A549 treated with Hydrocortisone at 1 μM for 4 hours (cell line): ENCODE results near the gene TOMM7. TPM values are rescaled to one million over a fixed set of nuclear protein-coding genes. Genes with fewer than 3 reads are reported as not detected.

ENCODE experiments used
- total RNA-seq: library from RNA; stranded (reverse); fragments of 200-300 nt; extraction: Qiagen RNA extraction; gene quantifications from 5 replicates; pipeline ENCODE4 v1.2.3, GENCODE V29; 2022

Gene TOMM7
- total RNA-seq: 439 to 977 TPM (median 470 TPM) in 5 replicates

DNA sequence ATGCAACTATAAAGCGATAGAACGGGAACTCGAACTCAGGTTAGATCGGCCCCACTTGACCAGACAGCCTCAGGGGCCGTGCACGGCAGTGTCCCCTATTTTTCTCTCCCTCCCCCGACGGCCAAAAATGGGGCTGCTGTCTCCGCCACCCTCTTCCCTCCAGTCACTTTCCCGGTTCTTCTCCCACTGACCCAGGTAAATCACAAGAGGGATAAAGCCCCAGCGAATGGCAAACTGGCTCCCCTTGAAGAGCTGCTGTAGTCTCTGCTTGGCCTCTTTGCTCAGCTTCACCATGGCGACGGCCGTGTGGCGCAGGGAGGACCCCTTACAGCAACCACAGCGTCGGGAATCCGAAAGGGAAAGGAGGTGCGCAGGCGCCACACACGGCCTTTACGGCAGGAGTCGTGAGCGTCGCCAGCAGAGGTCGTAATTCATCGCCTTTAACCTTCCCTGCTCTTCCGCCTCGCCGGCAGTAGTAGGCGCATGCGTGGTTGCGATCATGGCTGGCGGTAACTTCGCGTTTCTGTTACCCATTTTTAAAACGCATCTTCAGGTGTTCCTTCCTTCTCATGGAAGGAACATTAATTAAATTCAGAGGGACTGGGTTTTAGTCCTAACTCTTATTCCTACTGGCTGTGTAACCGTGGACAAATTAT lies at the start of gene TOMM7:
TSS of gene TOMM7 (minus strand) at position 364 of the 656 bp plus-strand sequence. CDS start at position 294, 70 bp downstream.

Other genes starting within 250 kb of the TOMM7 start
- 0.80 to 1.9 TPM (median 1.1 TPM) in 5 replicates for gene IL6, start 95.6 kb downstream of the TOMM7 start, total RNA-seq
- 15.0 to 26.0 TPM (median 19.1 TPM) in 5 replicates for gene HYCC1, start 191.3 kb upstream of the TOMM7 start, total RNA-seq